ENCODE results near the gene SLC44A1. TPM values are rescaled to one million over a fixed set of nuclear protein-coding genes. Genes with fewer than 3 reads are reported as not detected.

The SLC44A1 gene
- polyA plus RNA-seq, 2 of the 4 experiments (the other 2 are of a cell fraction): 19.6 to 27.2 TPM

DNA sequence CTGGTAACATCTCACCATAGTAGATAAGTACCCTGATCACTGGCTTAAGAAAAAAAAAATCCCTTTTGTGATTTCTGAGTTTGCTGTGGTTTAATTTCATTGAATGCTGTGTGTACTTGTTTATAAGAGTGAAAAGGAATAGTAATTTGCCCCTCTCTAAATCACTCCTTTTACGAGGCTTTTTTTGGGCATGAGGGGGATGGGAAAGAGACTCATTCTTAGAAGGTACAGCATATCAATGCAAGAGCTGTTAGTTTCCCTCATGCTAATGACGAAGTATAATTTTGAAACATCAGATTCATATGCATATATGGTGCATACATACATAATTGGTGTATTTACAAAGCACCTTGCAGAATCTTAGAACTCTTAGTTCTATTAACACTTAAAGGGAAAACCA is 2.4 kb upstream of the SLC44A1 start:
- WGBS (ENCODE audit: missing lambda C conversion rate): 67% methylated on average over 2 of the region's 2 CpGs
- CTCF ChIA-PET: interaction anchor here (0.6 to 2.8 kb wide), 2 partner anchors 173 to 270 kb away, joined by 3 to 6 read pairs; no protein-coding TSS in a partner anchor
- TF ChIP-seq EP300 (IDR thresholded peaks at IDR 0.05): no peak
- TF ChIP-seq NFE2L2 (conservative IDR thresholded peaks at IDR 0.05; ENCODE audit: low read length): no peak
- TF ChIP-seq EHF (CRISPR knock-in tag; IDR thresholded peaks at IDR 0.05): no peak
- TF ChIP-seq FOXS1 (CRISPR knock-in tag; IDR thresholded peaks at IDR 0.05): no peak
- no peak for TF ChIP-seq JUN (IDR thresholded peaks at IDR 0.05)
- no peak for TF ChIP-seq RARB (CRISPR knock-in tag; IDR thresholded peaks at IDR 0.05)
- TF ChIP-seq HOXB5 (CRISPR knock-in tag; IDR thresholded peaks at IDR 0.05): no peak
- TF ChIP-seq, protein P1, sequence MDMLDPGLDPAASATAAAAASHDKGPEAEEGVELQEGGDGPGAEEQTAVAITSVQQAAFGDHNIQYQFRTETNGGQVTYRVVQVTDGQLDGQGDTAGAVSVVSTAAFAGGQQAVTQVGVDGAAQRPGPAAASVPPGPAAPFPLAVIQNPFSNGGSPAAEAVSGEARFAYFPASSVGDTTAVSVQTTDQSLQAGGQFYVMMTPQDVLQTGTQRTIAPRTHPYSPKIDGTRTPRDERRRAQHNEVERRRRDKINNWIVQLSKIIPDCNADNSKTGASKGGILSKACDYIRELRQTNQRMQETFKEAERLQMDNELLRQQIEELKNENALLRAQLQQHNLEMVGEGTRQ (IDR thresholded peaks at IDR 0.05): no peak
- TF ChIP-seq CBX8 (IDR thresholded peaks at IDR 0.05): no peak
- TF ChIP-seq HDAC2 (IDR thresholded peaks at IDR 0.05): no peak
- TF ChIP-seq KDM5A (IDR thresholded peaks at IDR 0.05): no peak
- no peak for TF ChIP-seq HOXA7 (CRISPR knock-in tag; IDR thresholded peaks at IDR 0.05)
- no peak for TF ChIP-seq PHF8 (IDR thresholded peaks at IDR 0.05; ENCODE audit: borderline replicate concordance, low read depth)
- no peak for TF ChIP-seq CHD4 (IDR thresholded peaks at IDR 0.05; ENCODE audit: borderline replicate concordance)
- TF ChIP-seq, protein P2, sequence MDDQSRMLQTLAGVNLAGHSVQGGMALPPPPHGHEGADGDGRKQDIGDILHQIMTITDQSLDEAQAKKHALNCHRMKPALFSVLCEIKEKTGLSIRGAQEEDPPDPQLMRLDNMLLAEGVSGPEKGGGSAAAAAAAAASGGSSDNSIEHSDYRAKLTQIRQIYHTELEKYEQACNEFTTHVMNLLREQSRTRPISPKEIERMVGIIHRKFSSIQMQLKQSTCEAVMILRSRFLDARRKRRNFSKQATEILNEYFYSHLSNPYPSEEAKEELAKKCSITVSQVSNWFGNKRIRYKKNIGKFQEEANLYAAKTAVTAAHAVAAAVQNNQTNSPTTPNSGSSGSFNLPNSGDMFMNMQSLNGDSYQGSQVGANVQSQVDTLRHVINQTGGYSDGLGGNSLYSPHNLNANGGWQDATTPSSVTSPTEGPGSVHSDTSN (IDR thresholded peaks at IDR 0.05): no peak
- TF ChIP-seq SREBF2 (IDR thresholded peaks at IDR 0.05): no peak
- TF ChIP-seq BHLHE40 (IDR thresholded peaks at IDR 0.05; ENCODE audit: low read depth, low read length): no peak
- TF ChIP-seq, protein P3, sequence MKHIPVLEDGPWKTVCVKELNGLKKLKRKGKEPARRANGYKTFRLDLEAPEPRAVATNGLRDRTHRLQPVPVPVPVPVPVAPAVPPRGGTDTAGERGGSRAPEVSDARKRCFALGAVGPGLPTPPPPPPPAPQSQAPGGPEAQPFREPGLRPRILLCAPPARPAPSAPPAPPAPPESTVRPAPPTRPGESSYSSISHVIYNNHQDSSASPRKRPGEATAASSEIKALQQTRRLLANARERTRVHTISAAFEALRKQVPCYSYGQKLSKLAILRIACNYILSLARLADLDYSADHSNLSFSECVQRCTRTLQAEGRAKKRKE (CRISPR knock-in tag; IDR thresholded peaks at IDR 0.05; ENCODE audit: low read depth): no peak
- no peak for TF ChIP-seq FOSL2 (IDR thresholded peaks at IDR 0.05)
- TF ChIP-seq FOSL2 (CRISPR knock-in tag; IDR thresholded peaks at IDR 0.05): no peak
- H3K4me2 ChIP-seq: no peak overlapping the region
- no peak for DNase-seq (ENCODE audit: low read depth in 1 of 2, low spot score in 1 of 2)
- ATAC-seq: no peak
- no peaks in the 10 kb centered on the region for H3K9me3 ChIP-seq
- H3K27ac ChIP-seq: no peak overlapping the region
- peaks cover 23% of the 10 kb centered on the region for H3K4me1 ChIP-seq
- POLR2A ChIA-PET: no interaction called here
- H3K4me3 ChIP-seq: no peak overlapping the region
- no peak for FAIRE-seq

DNA sequence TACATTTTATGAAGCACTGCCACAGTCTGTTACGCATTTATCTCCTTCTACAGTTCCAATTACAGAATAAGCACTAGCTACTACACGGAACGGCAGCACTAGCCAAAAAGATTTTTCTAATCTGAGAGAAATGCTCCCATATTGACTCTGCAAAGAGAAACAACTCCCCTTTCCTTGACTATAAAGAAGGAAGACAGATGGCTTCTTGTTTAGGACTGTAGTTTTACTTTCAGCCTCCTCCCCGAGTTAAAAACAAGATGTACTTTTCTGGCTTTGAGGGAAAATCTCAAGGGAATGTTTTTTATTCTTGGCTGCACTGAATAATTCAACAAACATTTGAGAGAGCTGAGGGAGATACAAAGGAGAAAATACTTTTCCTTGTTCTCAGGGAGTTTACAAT is 1.9 kb upstream of the SLC44A1 start:
- ChIA-PET CTCF (interaction anchor here (0.6 to 5.5 kb wide), 4 partner anchors 75 to 270 kb away, joined by 3 to 45 read pairs (median 12); no protein-coding TSS in a partner anchor), POLR2A (no interaction called here)
- DNase-seq (ENCODE audit: low read depth in 1 of 2, low spot score in 1 of 2) (no peak), FAIRE-seq (no peak), ATAC-seq (no peak)
- no peak overlapping the region for H3K4me2 ChIP-seq
- H3K4me1 ChIP-seq: peaks cover 25% of the 10 kb centered on the region
- no peak overlapping the region for H3K4me3 ChIP-seq
- H3K27ac ChIP-seq: no peak overlapping the region
- 70% methylated on average over 4 of the region's 4 CpGs for WGBS (ENCODE audit: missing lambda C conversion rate)
- H3K9me3 ChIP-seq: no peaks in the 10 kb centered on the region
- TF ChIP-seq, protein P4, sequence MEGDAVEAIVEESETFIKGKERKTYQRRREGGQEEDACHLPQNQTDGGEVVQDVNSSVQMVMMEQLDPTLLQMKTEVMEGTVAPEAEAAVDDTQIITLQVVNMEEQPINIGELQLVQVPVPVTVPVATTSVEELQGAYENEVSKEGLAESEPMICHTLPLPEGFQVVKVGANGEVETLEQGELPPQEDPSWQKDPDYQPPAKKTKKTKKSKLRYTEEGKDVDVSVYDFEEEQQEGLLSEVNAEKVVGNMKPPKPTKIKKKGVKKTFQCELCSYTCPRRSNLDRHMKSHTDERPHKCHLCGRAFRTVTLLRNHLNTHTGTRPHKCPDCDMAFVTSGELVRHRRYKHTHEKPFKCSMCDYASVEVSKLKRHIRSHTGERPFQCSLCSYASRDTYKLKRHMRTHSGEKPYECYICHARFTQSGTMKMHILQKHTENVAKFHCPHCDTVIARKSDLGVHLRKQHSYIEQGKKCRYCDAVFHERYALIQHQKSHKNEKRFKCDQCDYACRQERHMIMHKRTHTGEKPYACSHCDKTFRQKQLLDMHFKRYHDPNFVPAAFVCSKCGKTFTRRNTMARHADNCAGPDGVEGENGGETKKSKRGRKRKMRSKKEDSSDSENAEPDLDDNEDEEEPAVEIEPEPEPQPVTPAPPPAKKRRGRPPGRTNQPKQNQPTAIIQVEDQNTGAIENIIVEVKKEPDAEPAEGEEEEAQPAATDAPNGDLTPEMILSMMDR (IDR thresholded peaks at IDR 0.05): no peak
- TF ChIP-seq, protein P2 (IDR thresholded peaks at IDR 0.05): no peak
- TF ChIP-seq GATA3 (IDR thresholded peaks at IDR 0.05; ENCODE audit: borderline replicate concordance) (no peak), SREBF2 (IDR thresholded peaks at IDR 0.05) (no peak), RNF2 (IDR thresholded peaks at IDR 0.05; ENCODE audit: borderline replicate concordance, low read depth) (no peak), CBX8 (IDR thresholded peaks at IDR 0.05) (no peak), ZFP36 (IDR thresholded peaks at IDR 0.05; ENCODE audit: borderline replicate concordance, partially characterized antibody) (no peak), EHF (CRISPR knock-in tag; IDR thresholded peaks at IDR 0.05) (no peak), POLR2A (IDR thresholded peaks at IDR 0.05; ENCODE audit: low read length) (no peak), JUNB (IDR thresholded peaks at IDR 0.05) (no peak), EP300 (IDR thresholded peaks at IDR 0.05) (no peak), ESRRA (IDR thresholded peaks at IDR 0.05; ENCODE audit: borderline replicate concordance, low read length) (no peak)
- TF ChIP-seq, protein P5, sequence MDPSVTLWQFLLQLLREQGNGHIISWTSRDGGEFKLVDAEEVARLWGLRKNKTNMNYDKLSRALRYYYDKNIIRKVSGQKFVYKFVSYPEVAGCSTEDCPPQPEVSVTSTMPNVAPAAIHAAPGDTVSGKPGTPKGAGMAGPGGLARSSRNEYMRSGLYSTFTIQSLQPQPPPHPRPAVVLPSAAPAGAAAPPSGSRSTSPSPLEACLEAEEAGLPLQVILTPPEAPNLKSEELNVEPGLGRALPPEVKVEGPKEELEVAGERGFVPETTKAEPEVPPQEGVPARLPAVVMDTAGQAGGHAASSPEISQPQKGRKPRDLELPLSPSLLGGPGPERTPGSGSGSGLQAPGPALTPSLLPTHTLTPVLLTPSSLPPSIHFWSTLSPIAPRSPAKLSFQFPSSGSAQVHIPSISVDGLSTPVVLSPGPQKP (IDR thresholded peaks at IDR 0.05; ENCODE audit: low read depth, low read length): no peak
- TF ChIP-seq, protein P6, sequence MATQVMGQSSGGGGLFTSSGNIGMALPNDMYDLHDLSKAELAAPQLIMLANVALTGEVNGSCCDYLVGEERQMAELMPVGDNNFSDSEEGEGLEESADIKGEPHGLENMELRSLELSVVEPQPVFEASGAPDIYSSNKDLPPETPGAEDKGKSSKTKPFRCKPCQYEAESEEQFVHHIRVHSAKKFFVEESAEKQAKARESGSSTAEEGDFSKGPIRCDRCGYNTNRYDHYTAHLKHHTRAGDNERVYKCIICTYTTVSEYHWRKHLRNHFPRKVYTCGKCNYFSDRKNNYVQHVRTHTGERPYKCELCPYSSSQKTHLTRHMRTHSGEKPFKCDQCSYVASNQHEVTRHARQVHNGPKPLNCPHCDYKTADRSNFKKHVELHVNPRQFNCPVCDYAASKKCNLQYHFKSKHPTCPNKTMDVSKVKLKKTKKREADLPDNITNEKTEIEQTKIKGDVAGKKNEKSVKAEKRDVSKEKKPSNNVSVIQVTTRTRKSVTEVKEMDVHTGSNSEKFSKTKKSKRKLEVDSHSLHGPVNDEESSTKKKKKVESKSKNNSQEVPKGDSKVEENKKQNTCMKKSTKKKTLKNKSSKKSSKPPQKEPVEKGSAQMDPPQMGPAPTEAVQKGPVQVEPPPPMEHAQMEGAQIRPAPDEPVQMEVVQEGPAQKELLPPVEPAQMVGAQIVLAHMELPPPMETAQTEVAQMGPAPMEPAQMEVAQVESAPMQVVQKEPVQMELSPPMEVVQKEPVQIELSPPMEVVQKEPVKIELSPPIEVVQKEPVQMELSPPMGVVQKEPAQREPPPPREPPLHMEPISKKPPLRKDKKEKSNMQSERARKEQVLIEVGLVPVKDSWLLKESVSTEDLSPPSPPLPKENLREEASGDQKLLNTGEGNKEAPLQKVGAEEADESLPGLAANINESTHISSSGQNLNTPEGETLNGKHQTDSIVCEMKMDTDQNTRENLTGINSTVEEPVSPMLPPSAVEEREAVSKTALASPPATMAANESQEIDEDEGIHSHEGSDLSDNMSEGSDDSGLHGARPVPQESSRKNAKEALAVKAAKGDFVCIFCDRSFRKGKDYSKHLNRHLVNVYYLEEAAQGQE (IDR thresholded peaks at IDR 0.05): no peak
